Urinary bladder (tissue), 4 donors: ENCODE data around the gene AP3M1. TPM values are rescaled to one million over a fixed set of nuclear protein-coding genes. Genes with fewer than 3 reads are reported as not detected.
"Not testable (repeated sequence)": the region's sequence is repeated elsewhere in the genome, so short reads cannot be mapped to it uniquely, and the experiment has no call there.

Source experiments
- DNase-seq: peaks from one replicate; pipeline ENCODE4 v3.0.0-alpha.2; 2015; ENCODE audit errors: extremely low spot score
- H3K27ac ChIP-seq: one replicate; pipeline ENCODE4 v1.5.1; 2013; ENCODE audit warnings: low read depth, mild to moderate bottlenecking, moderate library complexity
- H3K36me3 ChIP-seq: one replicate; pipeline ENCODE4 v1.6.1; 2013; ENCODE audit warnings: mild to moderate bottlenecking, moderate library complexity; ENCODE audit not compliant: insufficient read depth
- H3K4me1 ChIP-seq: one replicate; pipeline ENCODE4 v1.6.1; 2013; ENCODE audit warnings: mild to moderate bottlenecking, moderate library complexity; ENCODE audit not compliant: insufficient read depth
- H3K4me3 ChIP-seq: one replicate; pipeline ENCODE4 v1.5.1; 2013; ENCODE audit warnings: low read depth, low read length
- WGBS: extraction: QIAGEN DNeasy Blood & Tissue Kit; methylation state at CpG from one replicate; pipeline ENCODE4 v1.1.7; 2013; 5-methylcytosine and 5-hydroxymethylcytosine counted together
- polyA plus RNA-seq: library from polyadenylated mRNA; stranded (reverse); fragments of 200-250 nt; gene quantifications from one replicate; pipeline ENCODE4 v1.2.3, GENCODE V29; 2013
- total RNA-seq: library from RNA; depleted of rRNA; stranded (reverse); fragments of >200 nt; gene quantifications from one replicate; pipeline ENCODE4 v1.2.3, GENCODE V29; 2014
- donor health status: healthy with polysubstance abuse.
- donor health status: healthy.

The AP3M1 gene, protein sequence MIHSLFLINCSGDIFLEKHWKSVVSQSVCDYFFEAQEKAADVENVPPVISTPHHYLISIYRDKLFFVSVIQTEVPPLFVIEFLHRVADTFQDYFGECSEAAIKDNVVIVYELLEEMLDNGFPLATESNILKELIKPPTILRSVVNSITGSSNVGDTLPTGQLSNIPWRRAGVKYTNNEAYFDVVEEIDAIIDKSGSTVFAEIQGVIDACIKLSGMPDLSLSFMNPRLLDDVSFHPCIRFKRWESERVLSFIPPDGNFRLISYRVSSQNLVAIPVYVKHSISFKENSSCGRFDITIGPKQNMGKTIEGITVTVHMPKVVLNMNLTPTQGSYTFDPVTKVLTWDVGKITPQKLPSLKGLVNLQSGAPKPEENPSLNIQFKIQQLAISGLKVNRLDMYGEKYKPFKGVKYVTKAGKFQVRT
- total RNA-seq = 34.7 TPM
- polyA plus RNA-seq = 28.5 TPM

GRCh38 chr10:74150204-74150989, at the start of gene AP3M1:
Gene AP3M1, minus strand, starts transcription at chr10:74150828. Its CDS starts 12,449 bp downstream, at chr10:74138379.
- Histone ChIP-seq H3K27ac (peak within 1 kb of the TSS; percentile 53), H3K4me3 (peak within 1 kb of the TSS; percentile 87), H3K4me1 (peaks cover 1% of the 10 kb centered on the region), H3K36me3 (peaks cover 3% of the 10 kb centered on the region)
- DNase-seq = no peak
- WGBS = under 1% methylated on average over 32 of the region's 32 CpGs

GRCh38 chr10:74199315-74199714, 48.7 kb upstream of the AP3M1 start:
- H3K27ac ChIP-seq = no peak overlapping the region
- WGBS = 98% methylated on average over 4 of the region's 4 CpGs
- H3K36me3 ChIP-seq = peaks cover 2% of the 10 kb centered on the region
- no peak for DNase-seq
- no peak overlapping the region for H3K4me3 ChIP-seq
- H3K4me1 ChIP-seq = no peaks in the 10 kb centered on the region

DNA sequence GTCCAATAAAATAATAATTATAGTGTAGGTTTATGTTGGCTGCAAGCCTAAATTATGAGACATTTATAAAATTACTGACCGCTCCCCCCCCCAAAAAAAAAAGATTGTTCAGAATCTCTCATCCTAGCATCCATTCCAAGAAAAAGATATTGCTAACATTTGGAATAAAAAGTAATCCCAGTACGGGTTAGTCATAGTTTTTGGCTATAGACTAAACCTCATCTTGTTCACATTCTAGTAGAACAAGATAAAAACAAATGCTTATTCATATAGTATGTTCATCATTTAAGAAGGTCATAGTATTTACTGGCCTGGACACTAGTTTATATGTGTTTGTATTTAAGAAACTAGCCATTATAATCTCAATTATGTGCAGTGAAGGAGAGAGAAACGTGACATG, 44.4 kb upstream of the AP3M1 start:
- 46% methylated on average over 3 of the region's 3 CpGs for WGBS
- DNase-seq = no peak
- Histone ChIP-seq H3K4me3 (no peak overlapping the region), H3K27ac (no peak overlapping the region), H3K4me1 (no peaks in the 10 kb centered on the region), H3K36me3 (no peaks in the 10 kb centered on the region)

GRCh38 chr10:74194545-74194944, 43.9 kb upstream of the AP3M1 start:
- no peaks in the 10 kb centered on the region for H3K36me3 ChIP-seq
- DNase-seq = no peak
- WGBS = 77% methylated on average over 3 of the region's 3 CpGs
- no peaks in the 10 kb centered on the region for H3K4me1 ChIP-seq
- no peak overlapping the region for H3K27ac ChIP-seq
- no peak overlapping the region for H3K4me3 ChIP-seq

- Histone ChIP-seq H3K4me1 (no peaks in the 10 kb centered on the region), H3K36me3 (no peaks in the 10 kb centered on the region), H3K27ac (no peak overlapping the region), H3K4me3 (no peak overlapping the region)
- DNase-seq = no peak
Observed at GRCh38 chr10:74190494-74190893, 39.9 kb upstream of the AP3M1 start.

DNA sequence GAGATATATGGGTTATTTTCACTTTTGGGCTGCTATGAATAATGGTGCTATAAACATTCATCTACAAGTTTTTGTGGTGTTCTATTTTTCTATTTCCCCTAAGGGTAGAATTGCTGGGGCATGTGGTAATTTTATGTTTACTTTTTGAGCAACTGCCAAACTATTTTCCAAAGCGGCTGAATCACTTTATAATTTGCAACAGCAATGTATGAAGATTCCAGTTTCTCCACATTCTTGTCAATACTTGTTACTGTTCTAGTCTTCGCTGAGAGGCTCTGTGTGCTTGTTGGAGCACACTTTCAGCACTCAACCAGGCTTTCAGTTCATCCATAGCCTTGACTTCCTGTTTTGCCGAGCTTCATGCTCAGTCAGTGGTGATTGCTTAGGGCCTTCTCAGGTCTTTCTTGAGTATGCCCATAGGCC, 39.4 kb upstream of the AP3M1 start:
- Histone ChIP-seq H3K36me3 (no peaks in the 10 kb centered on the region), H3K4me3 (no peak overlapping the region), H3K27ac (no peak overlapping the region), H3K4me1 (no peaks in the 10 kb centered on the region)
- 36% methylated on average over 3 of the region's 3 CpGs for WGBS
- DNase-seq = peak; percentile 79

- DNase-seq, H3K36me3 ChIP-seq, H3K4me1 ChIP-seq, H3K27ac ChIP-seq, H3K4me3 ChIP-seq: not testable (repeated sequence)
- WGBS = 98% methylated on average over 13 of the region's 13 CpGs
Observed at GRCh38 chr10:74188617-74189016, 38.0 kb upstream of the AP3M1 start.

- Histone ChIP-seq H3K36me3 (no peaks in the 10 kb centered on the region), H3K4me1 (no peaks in the 10 kb centered on the region), H3K27ac (no peak overlapping the region), H3K4me3 (no peak overlapping the region)
- WGBS = 78% methylated on average over 1 of the region's 1 CpG
- no peak for DNase-seq
Observed at GRCh38 chr10:74187237-74187636, 36.6 kb upstream of the AP3M1 start.

DNA sequence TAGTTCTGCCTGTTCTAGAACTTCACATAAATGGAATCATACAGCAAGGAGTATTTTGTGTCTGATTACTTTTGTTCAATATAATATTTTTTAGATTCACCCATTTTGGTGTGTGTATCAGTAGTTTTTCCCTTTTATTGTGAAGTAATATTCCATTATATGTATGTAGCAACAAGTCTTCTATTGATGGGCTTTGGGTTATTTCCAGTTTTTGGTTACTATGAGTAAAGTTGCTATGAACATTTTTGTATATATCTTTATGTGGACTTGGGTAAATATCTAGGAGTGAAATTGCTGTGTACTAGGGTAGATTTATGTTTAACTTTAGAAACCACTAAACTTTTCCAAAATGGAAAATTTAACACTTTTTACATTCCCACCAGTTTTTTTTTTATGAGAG, 36.0 kb upstream of the AP3M1 start:
- Histone ChIP-seq H3K27ac (no peak overlapping the region), H3K4me1 (no peaks in the 10 kb centered on the region), H3K4me3 (no peak overlapping the region), H3K36me3 (no peaks in the 10 kb centered on the region)
- no peak for DNase-seq

- no peak for DNase-seq
- H3K4me3 ChIP-seq = no peak overlapping the region
- H3K36me3 ChIP-seq = no peaks in the 10 kb centered on the region
- no peaks in the 10 kb centered on the region for H3K4me1 ChIP-seq
- 71% methylated on average over 2 of the region's 2 CpGs for WGBS
- H3K27ac ChIP-seq = no peak overlapping the region
Observed at GRCh38 chr10:74179111-74179710, 28.6 kb upstream of the AP3M1 start.

- no peak overlapping the region for H3K4me3 ChIP-seq
- WGBS = 92% methylated on average over 5 of the region's 5 CpGs
- H3K4me1 ChIP-seq = no peaks in the 10 kb centered on the region
- no peak for DNase-seq
- H3K36me3 ChIP-seq = no peaks in the 10 kb centered on the region
- H3K27ac ChIP-seq = no peak overlapping the region
Observed at GRCh38 chr10:74178042-74178791, 27.6 kb upstream of the AP3M1 start.

GRCh38 chr10:74177140-74177677, 26.6 kb upstream of the AP3M1 start:
- WGBS = 15% methylated on average over 13 of the region's 13 CpGs
- H3K4me3 ChIP-seq = peak overlapping the region; percentile 68
- H3K4me1 ChIP-seq = no peaks in the 10 kb centered on the region
- no peaks in the 10 kb centered on the region for H3K36me3 ChIP-seq
- DNase-seq = no peak
- H3K27ac ChIP-seq = peak overlapping the region; percentile 81
